A549 (cell line): Measurements from ENCODE around the gene JDP2.

Experiments used
- BHLHE40 ChIP-seq: IDR thresholded peaks from 2 replicates; pipeline ENCODE4 v1.6.1; 2012; ENCODE audit warnings: low read depth, low read length, inconsistent platforms
- CEBPB ChIP-seq, 2 experiments: fragments of >200 bp in 1 of 2; sonication (Bioruptor Twin) in 1 of 2; formaldehyde crosslinking in 1 of 2; IDR thresholded peaks; 2 replicates each; pipeline ENCODE4 v1.6.1; 2012 to 2016
- CHD4 ChIP-seq: fragments of 200-600 bp; sonication (generic); IDR thresholded peaks from 2 replicates; pipeline ENCODE4 v1.6.1; 2016; ENCODE audit warnings: antibody characterized with exemption, mild to moderate bottlenecking, borderline replicate concordance
- CTCF ChIP-seq: fragments of >200 bp; sonication (Bioruptor Twin); formaldehyde crosslinking; IDR thresholded peaks from 3 replicates; pipeline ENCODE4 v1.5.1; 2016
- EHMT2 ChIP-seq: fragments of 200-600 bp; sonication (generic); IDR thresholded peaks from 2 replicates; pipeline ENCODE4 v1.6.1; 2016; ENCODE audit warnings: antibody characterized with exemption, low read depth, mild to moderate bottlenecking, moderate library complexity
- HMGXB4 ChIP-seq: fragments of 250-450 bp; sonication (Bioruptor Pico); IDR thresholded peaks from 2 replicates; pipeline ENCODE4 v1.5.0; 2021; ENCODE audit warnings: mild to moderate bottlenecking, moderate library complexity, borderline replicate concordance
- HOXA7 ChIP-seq: fragments of 250-450 bp; sonication (Bioruptor Pico); IDR thresholded peaks from 2 replicates; pipeline ENCODE4 v1.5.0; 2020; ENCODE audit warnings: mild to moderate bottlenecking, moderate library complexity
- MAFK ChIP-seq: fragments of 450-650 bp; IDR thresholded peaks from 2 replicates; pipeline ENCODE4 v1.6.1; 2014; ENCODE audit not compliant: partially characterized antibody
- MAX ChIP-seq: IDR thresholded peaks from 2 replicates; pipeline ENCODE4 v1.6.1; 2012
- NR3C1 ChIP-seq: fragments of >200 bp; sonication (Bioruptor Twin); formaldehyde crosslinking; IDR thresholded peaks from 3 replicates; pipeline ENCODE4 v1.6.1; 2017
- POLR2A ChIP-seq: IDR thresholded peaks from 2 replicates; pipeline ENCODE4 v1.6.1; 2012; ENCODE audit warnings: mild to moderate bottlenecking, low read length
- RCOR1 ChIP-seq: fragments of 150-350 bp; IDR thresholded peaks from 2 replicates; pipeline ENCODE4 v1.6.1; 2014; ENCODE audit warnings: antibody characterized with exemption, low read length, low read depth
- REST ChIP-seq: fragments of 200-600 bp; sonication (generic); IDR thresholded peaks from 2 replicates; pipeline ENCODE4 v1.6.1; 2016; ENCODE audit warnings: antibody characterized with exemption, mild to moderate bottlenecking, moderate library complexity
- ZFP36 ChIP-seq: fragments of 450-650 bp; IDR thresholded peaks from 2 replicates; pipeline ENCODE4 v1.6.1; 2014; ENCODE audit warnings: borderline replicate concordance; ENCODE audit not compliant: partially characterized antibody

GRCh38 chr14:75469606-75470237 lies 41.9 kb downstream of the JDP2 start:
- TF ChIP-seq BHLHE40: no peak
- no peak for TF ChIP-seq RCOR1
- TF ChIP-seq EHMT2: no peak
- no peak for TF ChIP-seq CHD4
- no peak for TF ChIP-seq CTCF
- TF ChIP-seq ZFP36: no peak
- no peak for TF ChIP-seq MAX
- no peak for TF ChIP-seq POLR2A
- TF ChIP-seq REST: no peak
- TF ChIP-seq MAFK: no peak
- TF ChIP-seq HOXA7 (CRISPR knock-in tag): no peak
- no peak for TF ChIP-seq CEBPB (IDR thresholded peaks at IDR 0.05)
- no peak for TF ChIP-seq NR3C1
- TF ChIP-seq HMGXB4 (CRISPR knock-in tag): no peak
